HEK293 (cell line): ENCODE results near the gene ZNF358.

ENCODE experiments used
- CTCF ChIA-PET: fragments of 350-600 bp; formaldehyde crosslinking; extraction: SDS; loops from one replicate; lab custom pipeline; 2021; ENCODE audit warnings: antibody characterized with exemption; lab: Yijun Ruan, JAX
- POLR2A ChIA-PET: fragments of 300-600 bp; formaldehyde crosslinking; extraction: SDS; loops from one replicate; lab custom pipeline; 2020; ENCODE audit warnings: antibody characterized with exemption, inconsistent platforms; lab: Yijun Ruan, JAX
- H3K27ac ChIP-seq: fragments of 200-500 bp; sonication (Bioruptor generic); 2 replicates; pipeline ENCODE4 v1.5.1; 2014; ENCODE audit warnings: low read depth, low read length, control low read depth, inconsistent platforms; ENCODE audit errors: extremely low read depth
- H3K36me3 ChIP-seq, 2 experiments: fragments of 200-500 bp in 1 of 2; sonication (Bioruptor generic) in 1 of 2; 1 replicate in 1 of 2; 2 replicates in 1 of 2; pipeline ENCODE4 v1.5.1; 2014 to 2017; ENCODE audit warnings: inconsistent platforms in 2 of 2, low read length in 2 of 2; ENCODE audit not compliant: control insufficient read depth in 2 of 2, insufficient read depth in 1 of 2
- H3K4me1 ChIP-seq: fragments of 200-500 bp; sonication (Bioruptor generic); 2 replicates; pipeline ENCODE4 v1.5.1; 2014; ENCODE audit warnings: mild to moderate bottlenecking, low read length, inconsistent platforms; ENCODE audit not compliant: control insufficient read depth, insufficient read depth
- H3K4me3 ChIP-seq: 2 replicates; pipeline ENCODE4 v1.5.1; 2011; ENCODE audit warnings: low read depth, mild to moderate bottlenecking, control low read depth, low read length, moderate library complexity
- H3K9me3 ChIP-seq: fragments of 200-500 bp; sonication (Bioruptor generic); 2 replicates; pipeline ENCODE4 v1.5.1; 2014; ENCODE audit warnings: low read depth, low read length, inconsistent platforms; ENCODE audit not compliant: control insufficient read depth, insufficient read depth
- EGR2 ChIP-seq: fragments of 450-650 bp; formaldehyde crosslinking; IDR thresholded peaks from 2 replicates; pipeline ENCODE4 v1.5.1; 2016; ENCODE audit warnings: low read depth, missing biosample characterization, missing genetic modification characterization
- GLIS2 ChIP-seq: fragments of 450-650 bp; formaldehyde crosslinking; IDR thresholded peaks from 2 replicates; pipeline ENCODE4 v1.5.1; 2016; ENCODE audit warnings: missing biosample characterization, missing genetic modification characterization
- IKZF3 ChIP-seq: fragments of 450-650 bp; IDR thresholded peaks from 2 replicates; pipeline ENCODE4 v1.5.0; 2018; ENCODE audit warnings: missing biosample characterization, mild to moderate bottlenecking, missing genetic modification characterization, moderate library complexity
- KLF1 ChIP-seq: fragments of 450-650 bp; formaldehyde crosslinking; IDR thresholded peaks from 2 replicates; pipeline ENCODE4 v1.5.1; 2016; ENCODE audit warnings: missing biosample characterization, missing genetic modification characterization
- SCRT2 ChIP-seq: fragments of 450-650 bp; formaldehyde crosslinking; IDR thresholded peaks from 2 replicates; pipeline ENCODE4 v1.5.1; 2016; ENCODE audit warnings: missing biosample characterization, missing genetic modification characterization
- SP2 ChIP-seq: fragments of 450-650 bp; formaldehyde crosslinking; IDR thresholded peaks from 2 replicates; pipeline ENCODE4 v1.5.1; 2016; ENCODE audit warnings: missing biosample characterization, missing genetic modification characterization
- TRIM28 ChIP-seq: IDR thresholded peaks from 2 replicates; pipeline ENCODE4 v1.6.1; 2011; ENCODE audit warnings: low read length, control low read depth, borderline replicate concordance
- YY1 ChIP-seq: fragments of 450-650 bp; formaldehyde crosslinking; IDR thresholded peaks from 2 replicates; pipeline ENCODE4 v1.5.1; 2018; ENCODE audit warnings: missing biosample characterization, missing genetic modification characterization
- YY2 ChIP-seq: fragments of 450-650 bp; formaldehyde crosslinking; IDR thresholded peaks from 2 replicates; pipeline ENCODE4 v1.5.1; 2016; ENCODE audit warnings: missing biosample characterization, missing genetic modification characterization
- ZBTB8A ChIP-seq: fragments of 450-650 bp; formaldehyde crosslinking; IDR thresholded peaks from 2 replicates; pipeline ENCODE4 v1.5.1; 2016; ENCODE audit warnings: missing biosample characterization, missing genetic modification characterization
- ZNF114 ChIP-seq: fragments of 450-650 bp; formaldehyde crosslinking; IDR thresholded peaks from 2 replicates; pipeline ENCODE4 v1.5.0; 2017; ENCODE audit warnings: missing biosample characterization, missing genetic modification characterization
- ZNF133 ChIP-seq: fragments of 450-650 bp; formaldehyde crosslinking; IDR thresholded peaks from 2 replicates; pipeline ENCODE4 v1.5.1; 2016; ENCODE audit warnings: missing biosample characterization, missing genetic modification characterization
- ZNF239 ChIP-seq: fragments of 450-650 bp; formaldehyde crosslinking; IDR thresholded peaks from 2 replicates; pipeline ENCODE4 v1.5.1; 2016; ENCODE audit warnings: missing biosample characterization, missing genetic modification characterization
- ZNF335 ChIP-seq: fragments of 450-650 bp; formaldehyde crosslinking; conservative IDR thresholded peaks from 2 replicates; pipeline ENCODE4 v1.5.1; 2016; ENCODE audit warnings: missing biosample characterization, missing genetic modification characterization
- ZNF366 ChIP-seq: fragments of 450-650 bp; formaldehyde crosslinking; conservative IDR thresholded peaks from 2 replicates; pipeline ENCODE4 v1.5.1; 2016; ENCODE audit warnings: missing biosample characterization, missing genetic modification characterization
- ZNF600 ChIP-seq: fragments of 450-650 bp; formaldehyde crosslinking; IDR thresholded peaks from 2 replicates; pipeline ENCODE4 v1.5.1; 2016; ENCODE audit warnings: missing biosample characterization, missing genetic modification characterization
- ZNF626 ChIP-seq: fragments of 450-650 bp; sonication (Bioruptor Pico); formaldehyde crosslinking; IDR thresholded peaks from 2 replicates; pipeline ENCODE4 v1.5.1; 2018; ENCODE audit warnings: missing biosample characterization, missing genetic modification characterization, inconsistent platforms
- ZNF76 ChIP-seq: fragments of 450-650 bp; formaldehyde crosslinking; IDR thresholded peaks from 2 replicates; pipeline ENCODE4; 2016; ENCODE audit warnings: low read depth, missing biosample characterization, missing genetic modification characterization, borderline replicate concordance
- ZNF768 ChIP-seq: fragments of 450-650 bp; formaldehyde crosslinking; IDR thresholded peaks from 2 replicates; pipeline ENCODE4 v1.5.1; 2018; ENCODE audit warnings: missing biosample characterization, mild to moderate bottlenecking, missing genetic modification characterization
- ZNF777 ChIP-seq: fragments of 450-650 bp; formaldehyde crosslinking; IDR thresholded peaks from 2 replicates; pipeline ENCODE4 v1.5.1; 2017; ENCODE audit warnings: missing biosample characterization, missing genetic modification characterization, borderline replicate concordance
- ZSCAN30 ChIP-seq: fragments of 450-650 bp; IDR thresholded peaks from 2 replicates; pipeline ENCODE4 v1.5.1; 2018; ENCODE audit warnings: missing biosample characterization, mild to moderate bottlenecking, missing genetic modification characterization, moderate library complexity
- TF ChIP-seq, protein P1 (sequence below): fragments of 450-650 bp; formaldehyde crosslinking; IDR thresholded peaks from 2 replicates; pipeline ENCODE4 v1.5.1; 2016; ENCODE audit warnings: missing biosample characterization, missing genetic modification characterization
- TF ChIP-seq, protein P2 (sequence below): fragments of 450-650 bp; formaldehyde crosslinking; IDR thresholded peaks from 2 replicates; pipeline ENCODE4 v1.5.1; 2017; ENCODE audit warnings: missing biosample characterization, missing genetic modification characterization
- TF ChIP-seq, protein P3 (sequence below): fragments of 450-650 bp; formaldehyde crosslinking; IDR thresholded peaks from 2 replicates; pipeline ENCODE4 v1.5.1; 2016; ENCODE audit warnings: missing biosample characterization, missing genetic modification characterization

The ZNF358 gene

DNA sequence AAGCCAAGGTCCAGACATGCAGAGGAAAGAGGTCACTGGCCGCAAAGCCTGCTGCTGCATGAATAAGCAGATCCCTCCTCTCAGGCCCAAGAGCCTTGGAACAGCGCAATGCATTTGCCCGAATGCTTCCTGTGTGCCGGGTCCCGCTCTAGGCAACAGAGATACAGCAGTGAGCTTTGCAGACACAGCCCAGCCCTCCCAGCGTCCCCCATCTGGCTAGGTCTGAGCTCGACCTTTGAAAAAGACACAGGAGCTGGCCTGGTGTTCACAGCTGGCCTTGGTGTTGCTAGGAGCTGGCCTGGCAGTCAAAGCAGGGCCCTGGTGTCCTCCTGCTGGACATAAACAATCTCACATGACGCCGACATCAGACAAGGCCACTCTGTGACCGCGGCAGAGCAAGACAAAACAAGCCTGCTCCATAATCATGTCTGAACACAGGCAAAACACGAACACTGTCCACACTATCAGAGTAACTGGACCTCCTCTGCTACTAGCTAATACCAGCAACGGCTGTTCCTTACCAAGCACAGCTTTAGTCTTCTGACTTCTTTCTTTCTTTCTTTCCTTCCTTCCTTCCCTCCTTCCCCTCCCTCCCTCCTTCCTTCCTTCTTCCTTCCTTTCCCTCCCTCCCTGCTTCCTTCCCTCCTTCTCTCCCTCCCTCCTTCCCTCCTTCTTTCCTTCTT is 21.3 kb upstream of the ZNF358 start:
- H3K36me3 ChIP-seq = no peaks in the 10 kb centered on the region
- no peak overlapping the region for H3K4me3 ChIP-seq
- TF ChIP-seq SP2 (tag by site-specific recombination) (peak; percentile 18; the same call in 1 of the 2 replicates), ZNF600 (tag by site-specific recombination) (peak; percentile 42), ZNF114 (tag by site-specific recombination) (no peak), ZNF366 (peak; percentile 99), ZNF626 (no peak)
- ChIA-PET CTCF (interaction anchor here (0.7 kb wide), 1 partner anchor 8 kb away, joined by 4 read pairs; no protein-coding TSS in a partner anchor), POLR2A (interaction anchor here (0.8 kb wide), 1 partner anchor 27 kb away, joined by 4 read pairs; the partner anchor contains the start of gene MCOLN1)
- H3K27ac ChIP-seq = no peak overlapping the region
- no peaks in the 10 kb centered on the region for H3K4me1 ChIP-seq
- H3K9me3 ChIP-seq = no peaks in the 10 kb centered on the region

DNA sequence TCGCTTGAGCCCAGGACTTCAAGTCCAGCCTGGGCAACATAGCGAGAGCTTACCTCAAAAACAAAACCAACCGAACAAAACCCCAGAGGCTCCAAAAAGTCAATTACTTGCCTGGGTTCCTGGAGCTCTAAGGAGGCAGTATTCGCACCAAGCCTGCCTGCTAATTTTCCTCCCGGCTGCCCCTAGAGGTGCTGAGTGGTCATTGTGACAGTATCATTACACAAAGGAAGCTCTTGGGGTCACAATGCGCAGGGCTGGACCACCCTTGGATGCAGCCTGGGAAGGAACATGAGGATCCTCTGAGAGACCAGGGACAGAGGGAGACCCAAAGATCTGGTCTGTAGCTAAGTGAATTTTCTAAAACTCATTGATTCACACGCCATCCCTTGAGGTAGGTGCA is 18.6 kb upstream of the ZNF358 start:
- no peaks in the 10 kb centered on the region for H3K9me3 ChIP-seq
- ChIA-PET CTCF (interaction anchor here (0.7 to 1.6 kb wide), 5 partner anchors 9 to 140 kb away, joined by 3 to 14 read pairs (median 3); no protein-coding TSS in a partner anchor), POLR2A (interaction anchor here (0.6 to 1.0 kb wide), 3 partner anchors 8 to 523 kb away, joined by 3 to 4 read pairs (median 4); no protein-coding TSS in a partner anchor)
- H3K4me3 ChIP-seq = no peak overlapping the region
- TF ChIP-seq SCRT2 (tag by site-specific recombination) (0 out of 2 replicates have a peak, but pooled peaks have one; percentile 16), GLIS2 (tag by site-specific recombination) (no peak)
- H3K4me1 ChIP-seq = no peaks in the 10 kb centered on the region
- H3K36me3 ChIP-seq = no peaks in the 10 kb centered on the region
- no peak overlapping the region for H3K27ac ChIP-seq

DNA sequence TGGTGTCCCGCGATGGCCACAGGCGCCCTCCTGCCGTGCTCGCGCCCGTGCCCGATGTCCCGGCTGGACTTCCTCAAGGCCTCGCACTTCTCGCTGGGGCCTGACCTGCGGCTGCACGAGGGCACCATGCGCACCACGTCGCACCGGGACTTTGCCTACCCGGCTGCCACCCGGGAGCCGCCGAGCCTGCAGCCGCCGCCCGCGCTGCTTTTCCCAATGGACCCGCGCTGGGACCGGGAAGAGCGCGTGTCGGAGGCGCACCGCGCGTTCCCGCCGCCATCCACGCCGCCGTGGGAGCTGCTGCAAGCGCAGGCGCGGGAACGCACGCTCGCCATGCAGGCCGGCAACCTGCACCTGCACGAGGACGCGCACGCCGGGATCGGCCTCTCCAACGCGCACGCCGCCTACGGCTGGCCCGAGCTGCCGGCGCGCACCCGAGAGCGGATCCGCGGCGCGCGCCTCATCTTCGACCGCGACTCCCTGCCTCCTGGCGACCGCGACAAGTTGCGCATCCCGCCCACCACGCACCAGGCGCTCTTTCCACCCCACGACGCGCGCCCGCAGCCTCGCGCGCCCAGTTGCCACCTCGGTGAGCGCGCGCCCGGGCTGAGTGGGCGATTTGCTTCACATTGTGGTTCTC is 15.0 kb upstream of the ZNF358 start:
- Histone ChIP-seq H3K27ac (no peak overlapping the region; the same call in 1 of the 2 replicates), H3K4me3 (peak overlapping the region; percentile 38), H3K9me3 (no peaks in the 10 kb centered on the region), H3K4me1 (peaks cover 4% of the 10 kb centered on the region; the same call in 1 of the 2 replicates), H3K36me3 (no peaks in the 10 kb centered on the region)
- POLR2A ChIA-PET = interaction anchor here (0.7 to 1.1 kb wide), 3 partner anchors 12 to 102 kb away, joined by 4 read pairs; partner anchors contain the start of genes PEX11G and ZNF358
- CTCF ChIA-PET = interaction anchor here (0.7 kb wide), 1 partner anchor 761 kb away, joined by 3 read pairs; no protein-coding TSS in a partner anchor
- TF ChIP-seq ZNF239 (tag by site-specific recombination) = no peak
- peak; percentile 53; the same call in 1 of the 2 replicates for TF ChIP-seq KLF1 (tag by site-specific recombination)
- TF ChIP-seq ZNF626 = no peak
- no peak for TF ChIP-seq ZNF768
- TF ChIP-seq ZBTB8A (tag by site-specific recombination) = peak; percentile 57; the same call in 1 of the 2 replicates
- 0 out of 2 replicates have a peak, but pooled peaks have one; percentile 5 for TF ChIP-seq ZSCAN30 (tag by site-specific recombination)
- TF ChIP-seq, protein P1, sequence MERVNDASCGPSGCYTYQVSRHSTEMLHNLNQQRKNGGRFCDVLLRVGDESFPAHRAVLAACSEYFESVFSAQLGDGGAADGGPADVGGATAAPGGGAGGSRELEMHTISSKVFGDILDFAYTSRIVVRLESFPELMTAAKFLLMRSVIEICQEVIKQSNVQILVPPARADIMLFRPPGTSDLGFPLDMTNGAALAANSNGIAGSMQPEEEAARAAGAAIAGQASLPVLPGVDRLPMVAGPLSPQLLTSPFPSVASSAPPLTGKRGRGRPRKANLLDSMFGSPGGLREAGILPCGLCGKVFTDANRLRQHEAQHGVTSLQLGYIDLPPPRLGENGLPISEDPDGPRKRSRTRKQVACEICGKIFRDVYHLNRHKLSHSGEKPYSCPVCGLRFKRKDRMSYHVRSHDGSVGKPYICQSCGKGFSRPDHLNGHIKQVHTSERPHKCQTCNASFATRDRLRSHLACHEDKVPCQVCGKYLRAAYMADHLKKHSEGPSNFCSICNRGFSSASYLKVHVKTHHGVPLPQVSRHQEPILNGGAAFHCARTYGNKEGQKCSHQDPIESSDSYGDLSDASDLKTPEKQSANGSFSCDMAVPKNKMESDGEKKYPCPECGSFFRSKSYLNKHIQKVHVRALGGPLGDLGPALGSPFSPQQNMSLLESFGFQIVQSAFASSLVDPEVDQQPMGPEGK = 0 out of 2 replicates have a peak, but pooled peaks have one; percentile 5
- peak; percentile 46; the same call in 1 of the 2 replicates for TF ChIP-seq EGR2 (tag by site-specific recombination)
- no peak for TF ChIP-seq ZNF133 (tag by site-specific recombination)
- TF ChIP-seq, protein P2, sequence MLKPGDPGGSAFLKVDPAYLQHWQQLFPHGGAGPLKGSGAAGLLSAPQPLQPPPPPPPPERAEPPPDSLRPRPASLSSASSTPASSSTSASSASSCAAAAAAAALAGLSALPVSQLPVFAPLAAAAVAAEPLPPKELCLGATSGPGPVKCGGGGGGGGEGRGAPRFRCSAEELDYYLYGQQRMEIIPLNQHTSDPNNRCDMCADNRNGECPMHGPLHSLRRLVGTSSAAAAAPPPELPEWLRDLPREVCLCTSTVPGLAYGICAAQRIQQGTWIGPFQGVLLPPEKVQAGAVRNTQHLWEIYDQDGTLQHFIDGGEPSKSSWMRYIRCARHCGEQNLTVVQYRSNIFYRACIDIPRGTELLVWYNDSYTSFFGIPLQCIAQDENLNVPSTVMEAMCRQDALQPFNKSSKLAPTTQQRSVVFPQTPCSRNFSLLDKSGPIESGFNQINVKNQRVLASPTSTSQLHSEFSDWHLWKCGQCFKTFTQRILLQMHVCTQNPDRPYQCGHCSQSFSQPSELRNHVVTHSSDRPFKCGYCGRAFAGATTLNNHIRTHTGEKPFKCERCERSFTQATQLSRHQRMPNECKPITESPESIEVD (tag by site-specific recombination) = no peak
- no peak for TF ChIP-seq ZNF777 (tag by site-specific recombination)
- peak; percentile 20; the same call in 1 of the 2 replicates for TF ChIP-seq IKZF3 (tag by site-specific recombination)
- peak; percentile 61; the same call in 1 of the 2 replicates for TF ChIP-seq YY2 (tag by site-specific recombination)
- TF ChIP-seq TRIM28 = no peak
- peak; percentile 65; the same call in 1 of the 2 replicates for TF ChIP-seq YY1 (tag by site-specific recombination)
- TF ChIP-seq ZNF335 (tag by site-specific recombination) = peak; percentile 31; the same call in 1 of the 2 replicates
- peak; percentile 56 for TF ChIP-seq SCRT2 (tag by site-specific recombination)
- TF ChIP-seq, protein P3, sequence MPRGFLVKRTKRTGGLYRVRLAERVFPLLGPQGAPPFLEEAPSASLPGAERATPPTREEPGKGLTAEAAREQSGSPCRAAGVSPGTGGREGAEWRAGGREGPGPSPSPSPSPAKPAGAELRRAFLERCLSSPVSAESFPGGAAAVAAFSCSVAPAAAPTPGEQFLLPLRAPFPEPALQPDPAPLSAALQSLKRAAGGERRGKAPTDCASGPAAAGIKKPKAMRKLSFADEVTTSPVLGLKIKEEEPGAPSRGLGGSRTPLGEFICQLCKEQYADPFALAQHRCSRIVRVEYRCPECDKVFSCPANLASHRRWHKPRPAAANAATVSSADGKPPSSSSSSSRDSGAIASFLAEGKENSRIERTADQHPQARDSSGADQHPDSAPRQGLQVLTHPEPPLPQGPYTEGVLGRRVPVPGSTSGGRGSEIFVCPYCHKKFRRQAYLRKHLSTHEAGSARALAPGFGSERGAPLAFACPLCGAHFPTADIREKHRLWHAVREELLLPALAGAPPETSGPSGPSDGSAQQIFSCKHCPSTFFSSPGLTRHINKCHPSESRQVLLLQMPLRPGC = no peak
- no peak for TF ChIP-seq ZNF600 (tag by site-specific recombination)
- TF ChIP-seq ZNF76 = no peak
